Vagina (tissue), 2 donors: Measurements from ENCODE around the gene CMSS1.

Source experiments
- POLR2AphosphoS5 ChIP-seq, 2 donors: sonication (generic); formaldehyde crosslinking; IDR thresholded peaks; one replicate each; pipeline ENCODE4 v1.9.0; 2017; ENCODE audit warnings: antibody characterized with exemption in 2 of 2, mild to moderate bottlenecking in 2 of 2, low read depth in 1 of 2; ENCODE audit not compliant: insufficient read depth in 1 of 2
- TF ChIP-seq, protein P1 (sequence below), 3 experiments: fragments of 450-650 bp in 2 of 3; fragments of 200-600 bp in 1 of 3; sonication (generic) in 1 of 3; IDR thresholded peaks; one replicate each; pipeline ENCODE4 v1.5.1; 2017 to 2019; ENCODE audit warnings: antibody characterized with exemption in 3 of 3, mild to moderate bottlenecking in 2 of 3, moderate library complexity in 2 of 3

DNA sequence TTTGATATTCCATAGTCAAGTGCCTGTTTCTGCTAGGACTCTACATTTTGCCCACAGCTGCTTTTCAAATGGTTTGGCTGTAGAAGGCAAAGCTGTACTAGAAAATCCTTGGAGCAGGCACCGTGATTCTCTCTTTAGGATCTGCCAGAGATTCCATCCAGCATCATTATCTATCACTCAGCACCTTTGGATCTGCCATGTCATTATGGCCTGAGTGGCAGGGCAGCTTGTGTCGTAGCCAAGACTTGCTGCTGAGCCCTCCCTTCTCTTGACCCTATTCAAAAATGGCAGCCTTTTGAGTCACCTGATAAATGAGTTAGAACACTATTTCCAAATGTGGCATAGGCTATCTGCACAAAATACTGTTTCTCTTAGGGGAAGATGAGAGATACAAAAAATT is 8.1 kb upstream of the CMSS1 start:
- TF ChIP-seq, protein P1, sequence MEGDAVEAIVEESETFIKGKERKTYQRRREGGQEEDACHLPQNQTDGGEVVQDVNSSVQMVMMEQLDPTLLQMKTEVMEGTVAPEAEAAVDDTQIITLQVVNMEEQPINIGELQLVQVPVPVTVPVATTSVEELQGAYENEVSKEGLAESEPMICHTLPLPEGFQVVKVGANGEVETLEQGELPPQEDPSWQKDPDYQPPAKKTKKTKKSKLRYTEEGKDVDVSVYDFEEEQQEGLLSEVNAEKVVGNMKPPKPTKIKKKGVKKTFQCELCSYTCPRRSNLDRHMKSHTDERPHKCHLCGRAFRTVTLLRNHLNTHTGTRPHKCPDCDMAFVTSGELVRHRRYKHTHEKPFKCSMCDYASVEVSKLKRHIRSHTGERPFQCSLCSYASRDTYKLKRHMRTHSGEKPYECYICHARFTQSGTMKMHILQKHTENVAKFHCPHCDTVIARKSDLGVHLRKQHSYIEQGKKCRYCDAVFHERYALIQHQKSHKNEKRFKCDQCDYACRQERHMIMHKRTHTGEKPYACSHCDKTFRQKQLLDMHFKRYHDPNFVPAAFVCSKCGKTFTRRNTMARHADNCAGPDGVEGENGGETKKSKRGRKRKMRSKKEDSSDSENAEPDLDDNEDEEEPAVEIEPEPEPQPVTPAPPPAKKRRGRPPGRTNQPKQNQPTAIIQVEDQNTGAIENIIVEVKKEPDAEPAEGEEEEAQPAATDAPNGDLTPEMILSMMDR (IDR thresholded peaks at IDR 0.05) = no peak
- no peak for TF ChIP-seq POLR2AphosphoS5 (IDR thresholded peaks at IDR 0.05; ENCODE audit: insufficient read depth in 1 of 2, low read depth in 1 of 2)
